HG02840 (cell line): ENCODE data around the gene SDK2.

ENCODE experiments used
- ATAC-seq: cut with Tn5 transposase; IDR thresholded peaks from one replicate; pipeline ENCODE4 v1.9.1; 2021; ENCODE audit warnings: mild to moderate bottlenecking, moderate library complexity, moderate number of reproducible peaks; ENCODE audit not compliant: unreplicated experiment, low FRiP score

Gene SDK2

DNA sequence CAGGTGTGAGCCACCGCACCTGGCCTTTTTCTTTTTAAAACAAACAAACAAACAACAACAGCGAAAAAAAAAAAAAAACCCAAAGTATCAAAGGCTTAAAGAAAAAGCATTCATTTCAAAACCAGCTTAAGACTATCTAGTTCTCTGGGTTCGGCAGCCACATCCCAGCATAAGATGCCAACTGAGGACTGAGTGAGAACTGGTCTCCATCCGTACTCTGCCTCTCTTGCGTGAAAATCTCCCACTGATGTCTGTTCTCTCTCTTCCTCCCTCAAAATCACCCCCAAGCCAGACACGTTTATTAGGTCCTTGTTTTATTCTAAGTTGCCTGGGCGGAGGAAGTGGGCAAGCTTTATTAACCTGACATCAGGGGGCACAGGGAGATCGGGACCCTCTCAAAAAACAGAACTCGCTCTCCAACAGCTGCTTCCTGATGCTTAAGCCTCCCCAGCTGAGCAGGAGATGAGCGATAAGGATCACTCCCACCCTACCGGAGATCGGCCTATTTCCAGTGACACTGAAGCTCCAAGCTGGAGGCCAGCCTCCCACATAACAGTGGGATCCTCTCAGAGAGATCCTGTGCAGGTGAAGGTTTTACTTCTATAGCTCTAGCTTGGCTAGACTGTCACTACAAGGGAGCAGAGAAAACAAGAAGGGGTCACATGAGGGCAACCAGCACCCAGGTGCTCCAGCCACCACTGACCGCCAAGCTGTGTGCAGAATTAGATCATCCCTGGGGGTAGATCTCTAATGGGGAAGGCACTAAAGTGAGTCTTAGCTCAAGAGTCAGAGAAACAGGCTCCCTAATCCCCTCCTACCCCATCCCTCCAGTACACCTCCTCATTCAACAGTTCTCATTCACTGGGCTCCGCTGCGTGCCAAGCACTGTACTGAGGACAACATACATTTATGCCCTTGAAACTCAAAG is 346.0 kb downstream of the SDK2 start:
- ATAC-seq = no peak

DNA sequence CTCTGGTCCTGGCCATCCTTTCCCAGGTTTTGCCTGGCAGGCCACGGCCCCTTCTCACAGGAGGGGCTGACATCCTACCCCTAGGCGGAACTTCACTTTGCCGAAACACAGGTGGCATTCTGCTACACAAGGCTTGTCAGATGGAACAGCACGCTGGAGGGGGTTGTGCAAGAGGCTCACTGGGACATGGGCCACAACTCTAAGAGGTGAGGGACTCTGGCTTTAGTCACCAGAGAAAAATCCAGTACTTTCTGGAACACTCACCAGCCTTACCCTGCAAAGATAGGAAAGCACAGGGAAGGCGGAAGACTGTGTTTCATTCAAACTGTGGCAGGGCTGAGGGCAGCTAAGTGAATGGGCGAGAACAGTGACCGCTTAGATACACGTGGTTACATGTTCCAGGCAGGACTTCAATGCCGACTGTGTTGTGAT is 350.7 kb downstream of the SDK2 start:
- no peak for ATAC-seq

DNA sequence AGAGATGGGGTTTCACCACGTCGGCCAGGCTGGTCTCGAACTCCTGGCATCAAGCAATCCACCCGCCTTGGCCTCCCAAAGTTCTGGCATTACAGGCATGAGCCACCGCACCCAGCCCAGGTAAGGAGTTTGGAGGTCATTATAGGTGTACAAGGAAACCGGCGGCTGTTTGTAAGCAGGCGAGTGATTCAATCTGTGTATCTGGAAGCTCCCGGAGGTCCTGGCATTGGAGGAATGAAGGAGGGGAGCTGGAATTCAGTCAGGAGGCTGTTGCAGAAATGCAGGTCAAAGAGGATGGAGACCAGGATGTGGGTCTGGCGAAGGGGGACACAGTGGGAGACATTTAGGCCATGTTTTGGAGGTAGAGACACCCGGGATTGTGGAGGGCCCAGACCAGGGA is 351.2 kb downstream of the SDK2 start:
- no peak for ATAC-seq

GRCh38 chr17:73292031-73292531 is 352.2 kb downstream of the SDK2 start:
- ATAC-seq = no peak

GRCh38 chr17:73291260-73291801 is 352.9 kb downstream of the SDK2 start:
- ATAC-seq = peak; percentile 65

DNA sequence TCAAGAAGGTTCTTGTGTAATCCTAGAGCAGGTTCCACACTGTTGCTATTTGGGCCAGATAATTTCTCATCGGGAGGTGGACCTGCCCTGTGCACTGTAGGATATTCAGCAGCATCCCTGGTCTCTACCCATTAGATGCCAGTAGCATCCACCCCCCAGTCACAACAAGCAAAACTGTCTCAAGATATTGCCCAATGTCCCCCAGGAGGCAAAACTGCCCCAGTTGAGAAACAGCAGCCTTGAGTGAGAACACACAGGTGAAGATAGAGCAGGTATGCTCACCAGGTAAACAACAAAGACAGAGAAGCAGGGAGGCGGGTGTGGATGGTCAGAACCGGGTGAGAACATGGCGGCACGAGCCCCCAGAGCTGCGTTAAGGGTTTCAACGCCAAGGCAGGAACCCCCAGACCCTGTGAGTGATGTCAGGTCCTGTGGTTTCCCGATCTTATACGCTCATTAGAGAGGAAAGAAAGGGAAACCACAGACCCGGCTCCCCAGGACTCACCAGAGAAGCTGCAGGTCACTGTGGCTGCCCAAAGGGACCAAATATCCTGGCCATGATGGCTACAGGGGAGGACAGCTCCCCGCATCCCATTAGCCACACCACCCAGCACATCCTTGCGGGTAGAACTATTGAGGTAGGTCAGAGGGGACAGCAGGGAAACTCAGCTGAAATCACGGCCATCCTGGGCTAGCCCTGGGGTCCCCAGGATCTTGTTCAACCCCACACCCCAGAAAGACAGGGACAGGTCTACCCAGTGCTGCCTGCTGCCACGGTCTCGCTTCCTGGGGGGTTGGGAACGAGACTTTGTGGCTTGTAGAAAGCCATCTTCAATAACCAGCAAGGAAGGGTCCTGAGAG is 353.6 kb downstream of the SDK2 start:
- peak; percentile 28 for ATAC-seq

- ATAC-seq = no peak
Observed at GRCh38 chr17:73289549-73290254, 354.5 kb downstream of the SDK2 start.

DNA sequence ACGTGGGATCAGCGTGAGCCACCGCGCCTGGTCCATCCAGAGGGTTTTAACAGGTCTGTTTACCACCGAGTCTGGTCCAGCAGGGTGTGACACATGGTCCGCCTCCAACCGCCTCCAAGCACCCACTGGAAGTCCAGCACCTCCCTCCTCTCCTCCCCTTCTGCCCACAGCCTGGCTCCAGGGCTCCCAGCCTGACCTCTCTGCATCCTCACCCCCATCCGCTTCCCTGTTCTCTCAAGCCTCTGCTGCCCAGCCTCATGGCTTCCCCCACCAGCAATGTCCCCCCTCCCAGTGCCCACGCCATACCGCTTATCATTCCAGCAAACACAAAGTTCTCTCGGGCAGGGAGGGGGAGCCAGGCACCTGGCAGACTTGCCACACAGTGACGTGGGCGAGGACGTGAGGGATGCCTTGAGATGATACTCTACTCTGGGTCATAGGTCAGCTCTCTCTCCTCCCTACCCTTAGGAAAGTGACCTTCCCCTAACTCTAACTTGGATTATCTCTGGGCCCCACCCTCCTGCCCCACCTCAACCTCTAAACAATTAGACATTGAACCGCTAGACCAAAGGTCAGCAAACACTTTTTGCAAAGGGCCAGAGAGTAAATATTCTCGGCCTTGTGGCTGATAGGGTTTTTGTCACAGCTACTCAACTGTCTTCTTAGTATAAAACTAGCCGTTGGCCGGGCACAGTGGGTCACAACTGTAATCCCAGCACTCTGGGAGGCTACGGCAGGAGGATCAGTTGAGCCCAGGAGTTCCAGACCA is 355.5 kb downstream of the SDK2 start:
- no peak for ATAC-seq

- ATAC-seq = no peak
Observed at GRCh38 chr17:73286863-73287296, 357.4 kb downstream of the SDK2 start.

GRCh38 chr17:73285916-73286862 is 358.1 kb downstream of the SDK2 start:
- no peak for ATAC-seq

- no peak for ATAC-seq
Observed at GRCh38 chr17:73285603-73285908, 358.7 kb downstream of the SDK2 start.

- ATAC-seq = no peak
Observed at GRCh38 chr17:73284906-73285602, 359.2 kb downstream of the SDK2 start.
